ENCODE data around the gene ATXN1.
"Not testable (repeated sequence)": the region's sequence is repeated elsewhere in the genome, so short reads cannot be mapped to it uniquely, and the experiment has no call there.

Gene ATXN1

DNA sequence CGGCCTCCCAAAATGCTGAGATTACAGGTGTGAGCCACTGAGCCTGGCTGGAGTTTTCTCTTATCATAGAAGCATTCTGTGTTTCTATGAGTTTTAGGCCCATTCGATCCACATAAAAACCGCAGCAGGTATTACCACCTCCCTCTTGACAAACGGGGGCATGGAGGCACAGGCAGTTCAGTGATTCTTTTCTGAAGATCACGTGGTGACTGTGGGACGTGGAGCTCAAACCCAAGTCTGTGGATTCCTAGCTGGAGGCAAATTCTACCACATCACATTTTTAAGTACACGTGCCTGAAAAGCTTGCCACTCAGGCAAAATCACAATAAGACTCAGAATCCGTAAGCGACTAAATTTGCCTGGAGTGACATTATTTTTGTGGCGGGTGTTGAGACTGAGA, 331.6 kb downstream of the ATXN1 start:
- DNase-seq: no peak

DNA sequence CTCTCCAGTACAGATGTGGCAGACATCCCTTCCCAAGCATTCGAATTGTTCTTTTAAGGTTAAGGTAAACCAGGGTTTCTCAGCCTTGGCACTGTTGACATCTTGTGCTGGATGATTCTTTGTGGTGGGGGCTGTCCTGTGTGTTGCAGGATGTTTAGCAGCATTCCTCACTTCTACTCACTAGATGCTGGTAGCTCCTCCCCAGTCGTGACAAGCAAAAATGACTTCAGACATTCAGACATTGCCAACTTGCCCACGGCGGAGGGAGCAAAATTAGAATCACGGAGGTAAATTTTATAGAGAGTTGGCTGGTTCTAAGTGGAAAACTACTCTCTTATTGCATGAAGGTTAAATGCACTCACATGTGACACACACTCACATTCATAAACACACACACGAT, 334.1 kb downstream of the ATXN1 start:
- DNase-seq: no peak

GRCh38 chr6:16425881-16426615, 335.2 kb downstream of the ATXN1 start:
- no peak for DNase-seq

DNA sequence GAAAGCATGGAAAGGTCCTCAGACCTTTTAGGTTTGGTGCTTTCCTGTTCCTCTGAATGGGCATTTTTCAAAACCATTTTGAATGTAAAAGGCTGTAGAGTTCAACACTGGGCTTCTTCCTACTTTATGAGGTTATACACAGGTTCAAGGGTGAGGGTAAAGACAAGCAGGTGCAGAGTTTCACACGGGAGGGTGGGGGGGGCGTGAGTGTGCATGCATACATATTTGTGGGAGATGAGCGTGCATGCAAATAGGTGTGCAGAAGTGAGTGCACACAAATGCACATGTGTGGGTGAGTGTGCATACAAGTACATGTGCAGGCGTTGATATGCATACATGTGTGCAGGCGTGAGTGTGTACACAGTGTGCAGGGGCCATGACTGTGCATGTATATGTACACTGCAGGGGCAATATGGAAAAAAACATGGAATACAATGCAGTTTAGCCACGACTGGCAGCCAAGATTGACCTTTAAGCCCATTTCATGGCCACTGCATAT, 339.7 kb downstream of the ATXN1 start:
- DNase-seq: no peak

- DNase-seq: peak; percentile 49
Measured at GRCh38 chr6:16420715-16421461, 340.4 kb downstream of the ATXN1 start.

GRCh38 chr6:16420337-16420714, 340.9 kb downstream of the ATXN1 start:
- DNase-seq: no peak

- DNase-seq: no peak
Measured at GRCh38 chr6:16419636-16420336, 341.5 kb downstream of the ATXN1 start.

DNA sequence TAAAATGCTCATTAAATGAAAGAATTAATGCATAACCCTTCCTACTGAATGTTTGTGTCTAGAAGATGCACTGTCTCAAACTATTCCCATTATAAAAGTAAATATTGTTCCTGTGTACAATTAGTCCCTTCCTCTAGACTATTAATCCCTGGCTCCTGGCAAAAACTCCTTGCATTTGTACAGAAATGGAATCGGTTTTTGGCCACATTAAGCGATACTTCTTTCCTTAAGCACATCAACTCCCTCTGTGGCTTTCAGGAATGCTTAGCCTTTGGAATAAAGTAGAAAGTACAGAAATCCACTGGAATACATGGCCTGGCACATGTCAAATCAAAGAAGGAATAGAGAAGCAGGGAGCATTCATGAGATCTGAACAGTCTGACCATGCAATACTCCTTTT, 343.1 kb downstream of the ATXN1 start:
- no peak for DNase-seq

- no peak for DNase-seq
Measured at GRCh38 chr6:16415677-16416076, 345.6 kb downstream of the ATXN1 start.

DNA sequence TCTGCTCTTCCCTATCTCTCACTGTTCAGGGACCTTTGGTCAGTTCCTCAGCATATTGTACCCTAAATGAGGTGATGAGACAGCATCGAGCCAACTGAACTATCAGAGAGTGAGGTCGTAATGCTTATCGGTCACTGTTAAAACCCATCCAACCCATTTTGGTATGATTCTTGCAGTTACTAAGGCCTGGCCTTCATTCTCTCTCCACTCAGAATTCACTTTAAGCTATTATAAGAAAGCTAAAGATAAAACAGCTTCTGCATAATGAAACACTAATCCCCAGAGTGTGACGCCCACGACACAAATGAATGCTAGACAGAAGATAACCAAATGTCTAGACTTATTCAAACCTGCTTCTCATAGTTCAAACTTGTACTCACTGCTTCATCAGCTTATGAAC, 347.1 kb downstream of the ATXN1 start:
- DNase-seq: no peak

DNA sequence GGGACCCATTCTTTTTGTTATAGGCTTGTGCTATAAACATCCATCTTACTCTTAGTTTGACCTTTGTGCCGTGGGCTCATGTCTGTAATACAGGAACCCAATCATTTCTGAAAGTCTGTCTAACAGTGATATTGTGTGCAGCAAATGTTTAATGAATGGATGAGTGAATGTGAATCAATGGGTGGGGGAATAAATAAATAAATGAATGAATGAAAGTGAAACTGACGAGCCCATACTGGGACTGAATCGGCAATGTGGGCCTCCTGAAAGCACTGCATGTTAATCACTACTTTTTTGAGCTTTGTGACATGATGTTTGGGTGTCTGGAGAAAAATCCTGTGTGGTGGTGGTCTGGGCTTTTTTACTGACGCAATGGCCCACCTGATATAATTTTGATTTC, 347.9 kb downstream of the ATXN1 start:
- no peak for DNase-seq

GRCh38 chr6:16412982-16413381, 348.3 kb downstream of the ATXN1 start:
- DNase-seq: no peak

DNA sequence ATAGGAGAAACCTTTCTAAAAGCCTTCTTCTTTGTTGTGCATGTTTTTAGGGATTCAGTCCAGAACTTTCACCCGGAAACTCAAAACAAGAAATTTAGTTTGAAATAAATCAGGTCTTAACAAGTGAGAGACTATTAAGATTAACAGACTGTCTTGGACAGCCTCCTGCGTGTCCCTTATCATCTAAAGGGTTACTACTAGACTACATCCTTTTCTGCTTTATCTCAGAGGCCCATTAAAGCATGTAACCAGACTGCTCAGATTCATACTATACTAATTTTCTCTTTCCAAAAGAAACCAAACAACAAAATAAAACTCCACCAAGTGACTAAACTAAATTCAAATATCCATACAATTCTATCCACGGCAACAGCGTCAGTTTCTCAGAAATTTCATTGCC, 349.1 kb downstream of the ATXN1 start:
- no peak for DNase-seq

DNA sequence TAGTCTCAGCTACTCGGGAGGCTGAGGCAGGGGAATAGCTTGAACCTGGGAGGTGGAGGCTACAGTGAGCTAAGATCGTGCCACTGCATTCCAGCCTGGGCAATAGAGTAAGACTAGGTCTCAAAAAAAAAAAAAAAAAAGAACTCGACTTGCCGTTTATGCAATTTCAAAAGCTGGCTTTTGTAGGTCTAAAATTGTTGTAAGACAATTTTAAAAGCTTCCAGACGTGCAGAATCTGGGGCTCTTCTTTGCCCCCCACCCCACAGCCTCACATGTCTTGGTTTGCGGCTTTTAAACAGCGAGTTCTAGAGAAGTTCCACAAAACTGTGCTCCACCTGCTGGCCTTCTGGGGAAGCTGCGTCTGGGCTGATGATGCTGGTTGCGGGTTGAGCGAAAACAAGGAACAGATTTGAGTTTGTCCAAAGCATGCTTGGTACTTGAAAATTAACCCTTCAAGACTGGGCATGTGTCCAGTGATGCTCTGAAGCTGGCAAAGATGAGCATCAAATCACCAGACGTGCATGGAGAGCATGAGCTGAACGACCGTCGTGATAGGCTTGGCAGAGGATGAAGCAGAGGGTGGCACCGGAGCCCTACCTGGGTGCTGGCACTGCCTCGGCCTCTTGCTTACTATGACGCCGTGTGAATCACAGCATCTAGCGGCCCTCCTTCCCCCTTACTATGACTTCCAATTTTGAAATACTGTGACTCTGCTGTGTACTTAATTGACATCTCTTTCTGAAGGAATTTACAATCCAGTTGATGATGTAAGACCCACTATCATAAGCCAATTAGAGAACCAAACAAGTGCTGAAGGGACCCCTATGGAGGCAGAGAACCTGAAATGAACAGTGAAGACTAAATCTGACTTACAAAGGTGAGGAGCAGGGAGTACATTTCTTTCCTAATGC, 351.5 kb downstream of the ATXN1 start:
- DNase-seq: peak; percentile 73

DNA sequence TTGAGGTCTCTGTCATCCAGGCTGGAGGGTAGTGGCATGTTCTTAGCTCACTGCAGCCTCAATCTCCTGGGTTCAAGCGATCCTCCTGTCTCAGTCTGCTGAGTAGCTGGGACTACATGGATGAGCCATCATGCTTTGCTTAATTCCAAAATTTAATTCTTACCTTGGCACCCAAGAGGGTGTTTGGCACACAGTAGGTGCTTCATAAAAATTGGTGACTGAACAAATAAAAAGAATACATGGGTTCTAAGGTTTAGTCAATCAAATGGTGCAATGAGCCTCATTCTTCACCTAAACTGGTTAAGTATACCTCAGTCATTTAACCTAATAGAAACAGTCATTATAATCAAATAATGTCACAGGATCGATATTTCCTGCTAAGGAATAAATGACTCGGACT, 352.5 kb downstream of the ATXN1 start:
- DNase-seq: no peak

DNA sequence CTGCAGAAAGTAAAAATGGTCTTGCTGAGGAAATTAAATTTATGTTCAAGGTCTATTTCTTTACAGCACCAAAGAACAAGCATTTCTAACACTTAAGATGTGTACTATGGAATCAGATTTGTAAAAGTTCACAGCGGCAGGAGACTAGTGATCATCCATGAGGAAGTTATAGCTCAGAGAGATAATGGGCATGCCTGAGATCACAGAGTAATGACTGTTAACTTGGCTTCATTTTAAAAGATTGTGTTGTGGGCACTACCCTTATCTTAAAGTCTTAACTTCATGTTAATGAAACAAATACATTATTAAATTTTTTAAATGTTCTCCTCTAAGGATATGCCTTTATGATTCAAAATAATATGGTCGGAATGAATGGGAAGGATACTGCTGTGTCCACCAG, 354.3 kb downstream of the ATXN1 start:
- DNase-seq: no peak

DNA sequence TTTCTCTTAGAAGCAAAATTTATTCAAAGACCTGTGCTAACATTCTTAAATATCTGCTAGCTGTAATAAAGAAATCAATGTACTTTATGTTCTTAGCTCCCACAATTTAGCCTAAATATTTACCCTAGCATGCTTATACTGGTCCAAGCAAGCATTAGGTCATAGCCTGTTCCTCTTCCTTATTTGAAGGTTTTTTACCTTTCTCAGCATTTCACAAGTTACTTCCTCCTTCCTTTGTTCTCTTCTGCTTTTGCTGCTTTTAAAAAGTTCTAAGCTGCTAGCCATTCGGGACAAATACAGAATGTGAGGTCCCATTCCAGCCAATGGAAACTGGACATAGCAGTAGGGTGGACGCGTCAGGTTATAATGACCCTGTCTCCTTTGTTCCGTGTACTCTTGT, 354.7 kb downstream of the ATXN1 start:
- not testable (repeated sequence) for DNase-seq

DNA sequence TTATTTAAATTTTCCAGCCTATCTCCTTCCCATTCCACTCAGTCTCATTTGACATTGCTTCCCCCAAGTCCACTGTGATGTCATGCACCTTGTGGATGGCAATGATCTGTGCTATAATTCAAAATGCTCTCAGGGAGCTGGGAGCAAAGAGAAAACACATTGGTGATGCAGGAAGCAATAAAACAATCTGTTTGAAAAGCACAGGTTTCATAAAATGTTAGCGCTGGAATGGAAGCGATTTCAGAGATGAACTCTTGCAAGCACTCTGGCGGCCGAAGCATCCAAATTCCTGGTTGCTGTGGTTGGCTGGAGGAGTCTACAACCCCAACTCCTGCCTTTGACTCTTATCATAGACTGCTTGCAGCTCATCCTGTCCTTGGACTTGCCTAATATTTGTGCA, 355.9 kb downstream of the ATXN1 start:
- peak; percentile 74 for DNase-seq

DNA sequence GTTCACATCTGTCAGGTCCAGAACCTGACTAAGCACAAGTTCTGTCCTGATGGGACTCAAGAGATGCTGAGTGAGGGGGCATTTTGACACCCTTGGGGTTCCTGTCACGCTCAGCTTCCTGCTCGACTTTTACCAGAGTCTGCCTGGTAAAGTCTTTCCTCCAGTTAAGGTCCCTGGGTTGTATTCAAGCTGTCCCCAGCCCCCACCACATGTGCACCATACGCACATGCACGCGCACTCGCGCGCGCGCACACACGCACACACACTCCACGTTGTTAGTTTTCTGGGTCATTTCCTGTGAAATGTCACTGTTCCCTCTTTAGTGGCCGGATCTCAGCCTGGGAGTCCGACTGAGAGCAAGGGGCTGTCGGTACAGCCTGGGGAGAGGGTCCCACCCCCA, 356.8 kb downstream of the ATXN1 start:
- DNase-seq: no peak

- DNase-seq: no peak
Measured at GRCh38 chr6:16403831-16404230, 357.4 kb downstream of the ATXN1 start.

DNA sequence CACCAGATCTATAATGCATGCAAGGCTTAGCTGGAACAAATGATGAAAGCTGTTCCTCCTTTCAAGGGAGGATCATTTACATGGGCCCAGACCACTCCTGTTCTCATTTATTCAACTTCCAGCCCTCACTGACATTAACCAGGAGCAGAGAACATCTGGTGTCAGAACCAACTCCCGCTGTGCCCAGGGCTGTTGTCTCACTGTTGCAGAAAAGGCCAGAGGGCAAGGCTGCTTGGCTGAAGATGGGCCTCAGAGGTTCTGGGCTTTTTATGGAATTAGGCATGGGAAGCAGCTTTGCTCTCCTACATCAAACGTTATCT, 358.7 kb downstream of the ATXN1 start:
- no peak for DNase-seq

DNA sequence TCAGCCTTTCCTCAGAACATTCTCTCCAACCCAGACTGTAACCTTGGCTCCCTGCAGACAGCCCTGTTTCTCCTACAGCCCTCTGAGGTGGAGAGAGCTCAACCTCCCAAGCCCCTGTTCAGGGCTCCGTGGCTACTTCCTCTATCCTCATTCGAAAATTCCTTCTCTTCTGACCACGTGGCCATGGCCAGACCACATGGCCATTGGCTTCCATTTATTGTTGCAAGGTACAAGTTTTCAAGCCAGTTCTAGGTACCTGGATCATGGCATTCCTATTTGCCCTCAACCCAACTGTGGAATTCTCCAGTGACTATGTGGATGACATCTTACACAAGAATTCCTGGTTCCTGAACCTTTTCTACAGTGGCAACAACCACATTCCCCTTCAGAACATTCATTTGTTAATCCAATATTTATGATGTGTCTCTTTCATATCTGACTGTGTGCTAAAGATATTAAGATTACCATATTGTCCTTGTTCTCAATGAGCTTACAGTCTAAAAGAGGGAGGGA, 361.0 kb downstream of the ATXN1 start:
- no peak for DNase-seq

- no peak for DNase-seq
Measured at GRCh38 chr6:16399695-16400094, 361.6 kb downstream of the ATXN1 start.
